IMR-90 (cell line): ENCODE measurements around the gene GABRA1. TPM values are rescaled to one million over a fixed set of nuclear protein-coding genes. Genes with fewer than 3 reads are reported as not detected.

ENCODE experiments used
- ATAC-seq: fragments of 200-7000 bp; cut with Tn5 transposase; 2 replicates; pipeline ENCODE4 v1.9.1; 2020; ENCODE audit warnings: low read depth, mild to moderate bottlenecking, moderate library complexity
- BruUV-seq: library from RNA; stranded (reverse); fragments of 400-500 nt; replicated peaks from 2 replicates; lab custom pipeline; 2021; lab: Mats Ljungman, UMichigan
- CTCF ChIA-PET: fragments of 300-600 bp; formaldehyde crosslinking; extraction: SDS; loops from one replicate; lab custom pipeline; 2021; ENCODE audit warnings: antibody characterized with exemption; lab: Yijun Ruan, JAX
- POLR2A ChIA-PET: fragments of 300-600 bp; sonication (Branson Sonifier 250); formaldehyde crosslinking; loops from one replicate; lab custom pipeline; 2022; ENCODE audit warnings: antibody characterized with exemption; ENCODE audit not compliant: unreplicated experiment; lab: Charles Lee
- DNase-seq: peaks from one replicate; pipeline ENCODE4 v3.0.0; 2013
- H2AFZ ChIP-seq: replicated peaks from 2 replicates; pipeline ENCODE3; 2013; ENCODE audit warnings: low read length, mild to moderate bottlenecking; ENCODE audit not compliant: poor library complexity
- H2AK5ac ChIP-seq: 2 replicates; pipeline ENCODE4 v1.6.1; 2013; ENCODE audit warnings: low read depth, low read length, inconsistent platforms
- H2AK9ac ChIP-seq: replicated peaks from 2 replicates; pipeline ENCODE3; 2013; ENCODE audit warnings: mild to moderate bottlenecking, low read depth, low read length, moderate library complexity; ENCODE audit not compliant: poor library complexity
- H2BK120ac ChIP-seq: 2 replicates; pipeline ENCODE4 v1.6.1; 2013; ENCODE audit warnings: low read depth, low read length, inconsistent platforms
- H2BK15ac ChIP-seq: 3 replicates; pipeline ENCODE4 v1.6.1; 2013; ENCODE audit warnings: low read depth, low read length, inconsistent platforms
- H2BK20ac ChIP-seq: 2 replicates; pipeline ENCODE4 v1.6.1; 2013; ENCODE audit warnings: low read depth, mild to moderate bottlenecking, inconsistent platforms, low read length, moderate library complexity
- H2BK5ac ChIP-seq: 2 replicates; pipeline ENCODE4 v1.6.1; 2013; ENCODE audit warnings: mild to moderate bottlenecking, low read depth, low read length, inconsistent platforms; ENCODE audit not compliant: poor library complexity, severe bottlenecking
- H3K14ac ChIP-seq: replicated peaks from 2 replicates; pipeline ENCODE4 v1.6.1; 2013; ENCODE audit warnings: low read depth, low read length, inconsistent platforms
- H3K18ac ChIP-seq: 2 replicates; pipeline ENCODE4 v1.6.1; 2013; ENCODE audit warnings: low read depth, low read length, control low read depth
- H3K23ac ChIP-seq: 2 replicates; pipeline ENCODE4 v1.6.1; 2013; ENCODE audit warnings: low read depth, low read length, inconsistent platforms
- H3K27ac ChIP-seq: 2 replicates; pipeline ENCODE4 v1.5.1; 2013; ENCODE audit warnings: mild to moderate bottlenecking, control low read depth, low read length; ENCODE audit not compliant: insufficient read depth
- H3K27me3 ChIP-seq: 2 replicates; pipeline ENCODE4 v1.6.1; 2013; ENCODE audit warnings: low read length; ENCODE audit not compliant: control insufficient read depth, insufficient read depth
- H3K36me3 ChIP-seq: 2 replicates; pipeline ENCODE4 v1.6.1; 2013; ENCODE audit warnings: low read length, mixed read lengths; ENCODE audit not compliant: control insufficient read depth, insufficient read depth
- H3K4ac ChIP-seq: 2 replicates; pipeline ENCODE4 v1.6.1; 2013; ENCODE audit warnings: low read depth, low read length, inconsistent platforms
- H3K4me1 ChIP-seq: 2 replicates; pipeline ENCODE4 v1.6.1; 2013; ENCODE audit warnings: low read length, mixed read lengths; ENCODE audit not compliant: control insufficient read depth, insufficient read depth
- H3K4me2 ChIP-seq: 2 replicates; pipeline ENCODE4 v1.6.1; 2013; ENCODE audit warnings: low read depth, mild to moderate bottlenecking, control low read depth, low read length, moderate library complexity
- H3K4me3 ChIP-seq: 2 replicates; pipeline ENCODE4 v1.5.1; 2013; ENCODE audit warnings: low read depth, mild to moderate bottlenecking, control low read depth, low read length, moderate library complexity; ENCODE audit not compliant: insufficient read depth
- H3K56ac ChIP-seq: 2 replicates; pipeline ENCODE4 v1.6.1; 2013; ENCODE audit warnings: low read length, inconsistent platforms; ENCODE audit not compliant: insufficient read depth; ENCODE audit errors: extremely low read depth
- H3K79me1 ChIP-seq, 2 experiments: 2 replicates each; pipeline ENCODE4 v1.6.1; 2013; ENCODE audit warnings: low read length in 2 of 2, inconsistent platforms in 1 of 2, low read depth in 1 of 2
- H3K9ac ChIP-seq: 2 replicates; pipeline ENCODE4 v1.6.1; 2013; ENCODE audit warnings: low read depth, low read length, control low read depth
- H3K9me1 ChIP-seq: 2 replicates; pipeline ENCODE4 v1.6.1; 2013; ENCODE audit warnings: low read length, inconsistent platforms; ENCODE audit not compliant: insufficient read depth
- H3K9me3 ChIP-seq: 2 replicates; pipeline ENCODE4 v1.6.1; 2013; ENCODE audit warnings: low read length; ENCODE audit not compliant: control insufficient read depth, insufficient read depth
- H4K20me1 ChIP-seq: 2 replicates; pipeline ENCODE4 v1.6.1; 2013; ENCODE audit warnings: low read length, inconsistent platforms; ENCODE audit not compliant: insufficient read depth
- H4K5ac ChIP-seq: 2 replicates; pipeline ENCODE4 v1.6.1; 2013; ENCODE audit warnings: mild to moderate bottlenecking, low read depth, low read length, control low read depth
- H4K8ac ChIP-seq, 2 experiments: 2 replicates each; pipeline ENCODE4 v1.6.1; 2013; ENCODE audit warnings: low read depth in 2 of 2, low read length in 2 of 2, control low read depth in 1 of 2, inconsistent platforms in 1 of 2
- H4K91ac ChIP-seq: 2 replicates; pipeline ENCODE4 v1.6.1; 2013; ENCODE audit warnings: low read depth, low read length, inconsistent platforms; ENCODE audit not compliant: insufficient read depth
- BHLHE40 ChIP-seq: fragments of 150-350 bp; IDR thresholded peaks from 2 replicates; pipeline ENCODE4 v1.6.1; 2016; ENCODE audit warnings: mild to moderate bottlenecking, low read depth, low read length
- CHD1 ChIP-seq: IDR thresholded peaks from 2 replicates; pipeline ENCODE4 v1.6.1; 2012; ENCODE audit warnings: low read depth, low read length, improper control_type of control experiment
- MXI1 ChIP-seq: IDR thresholded peaks from 2 replicates; pipeline ENCODE4 v1.6.1; 2012; ENCODE audit warnings: low read depth, mild to moderate bottlenecking, low read length, moderate library complexity, borderline replicate concordance
- NFE2L2 ChIP-seq: fragments of 150-350 bp; IDR thresholded peaks from 2 replicates; pipeline ENCODE4 v1.6.1; 2016; ENCODE audit warnings: low read depth, mild to moderate bottlenecking, low read length
- POLR2A ChIP-seq: IDR thresholded peaks from 2 replicates; pipeline ENCODE4 v1.6.1; 2012; ENCODE audit warnings: mild to moderate bottlenecking, low read depth, low read length
- RAD21 ChIP-seq: IDR thresholded peaks from 2 replicates; pipeline ENCODE4 v1.6.1; 2012; ENCODE audit warnings: low read length, improper control_type of control experiment
- RCOR1 ChIP-seq: IDR thresholded peaks from 2 replicates; pipeline ENCODE4 v1.6.1; 2012; ENCODE audit warnings: mild to moderate bottlenecking, low read length, improper control_type of control experiment; ENCODE audit not compliant: insufficient replicate concordance
- RFX5 ChIP-seq: IDR thresholded peaks from 2 replicates; pipeline ENCODE4 v1.8.0; 2012; ENCODE audit warnings: low read depth, mild to moderate bottlenecking, low read length, moderate library complexity
- SMC3 ChIP-seq: fragments of 150-350 bp; IDR thresholded peaks from 2 replicates; pipeline ENCODE4 v1.6.1; 2016; ENCODE audit warnings: low read depth, mild to moderate bottlenecking, antibody characterized with exemption, low read length, moderate library complexity
- WGBS, 2 experiments: methylation state at CpG; one replicate each; pipeline versions ENCODE4 v1.1.5 to v1.1.7; 2013; ENCODE audit warnings: missing lambda C conversion rate in 2 of 2; ENCODE audit not compliant: insufficient read length in 1 of 2; ENCODE audit errors: extremely low coverage in 2 of 2; 5-methylcytosine and 5-hydroxymethylcytosine counted together
- dilution Hi-C: fragments of 300-500 bp; cut with HindIII; formaldehyde crosslinking; loops from one replicate; pipeline ENCODE4 v1.14.3; 2018; ENCODE audit warnings: low sequenced_read_pairs; ENCODE audit not compliant: unreplicated experiment
- in situ Hi-C: fragments of 300-500 bp; cut with MboI; formaldehyde crosslinking; loops from 3 replicates; pipeline ENCODE4 v1.14.3; 2019; ENCODE audit warnings: low sequenced_read_pairs, inconsistent platforms, mixed read lengths
- intact Hi-C: fragments of 100-400 bp; cut with micrococcal nuclease; formaldehyde crosslinking; loops from 2 replicates; pipeline ENCODE4 v1.10.0; 2022
- polyA plus RNA-seq, 3 experiments: library from polyadenylated mRNA; depleted of rRNA; stranded (reverse); fragments of >200 nt; gene quantifications; 2 replicates each; pipeline ENCODE4 v1.2.3, GENCODE V29; 2012; ENCODE audit warnings: low replicate concordance in 1 of 3
- total RNA-seq: library from RNA; depleted of rRNA; stranded (reverse); fragments of >200 nt; gene quantifications from 2 replicates; pipeline ENCODE4 v1.2.3, GENCODE V29; 2012
- TF ChIP-seq, protein P1 (sequence below): fragments of 150-350 bp; IDR thresholded peaks from 2 replicates; pipeline ENCODE4 v1.6.1; 2016; ENCODE audit warnings: low read depth, mild to moderate bottlenecking, low read length, moderate library complexity, borderline replicate concordance
- TF ChIP-seq, protein P2 (sequence below): conservative IDR thresholded peaks from 2 replicates; pipeline ENCODE4 v1.5.1; 2012; ENCODE audit warnings: mild to moderate bottlenecking, low read depth, low read length, improper control_type of control experiment
- TF ChIP-seq, protein P3 (sequence below): fragments of 150-350 bp; IDR thresholded peaks from 2 replicates; pipeline ENCODE4 v1.6.1; 2017; ENCODE audit warnings: mild to moderate bottlenecking, antibody characterized with exemption, low read length, low read depth

GABRA1 gene
- total and polyA plus RNA-seq, 2 of the 4 experiments (the other 2 are of a cell fraction): not detected

DNA sequence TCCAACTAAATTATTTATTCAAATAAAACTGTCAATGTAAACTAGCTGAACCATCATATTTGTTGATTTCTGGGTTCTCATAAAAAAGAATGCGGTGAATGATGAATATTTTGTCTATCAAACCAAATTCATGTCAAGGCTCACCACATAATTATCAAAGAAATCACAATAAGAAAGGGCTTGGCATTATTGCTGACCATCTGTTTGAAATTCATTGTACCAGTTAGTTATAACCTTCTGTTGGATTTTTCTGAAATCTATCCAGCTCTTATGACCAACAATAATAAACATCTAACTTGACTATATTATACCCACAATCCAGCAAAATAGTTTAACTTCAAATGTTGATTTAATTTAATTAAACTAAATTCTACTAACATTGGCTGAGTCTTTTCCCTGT is 53.1 kb downstream of the GABRA1 start:
- Histone ChIP-seq H3K27me3 (no peaks in the 10 kb centered on the region), H3K4me3 (no peak overlapping the region), H2BK15ac (no peak overlapping the region), H2AK5ac (no peak overlapping the region), H2BK20ac (no peak overlapping the region), H2AFZ (no peak overlapping the region), H3K9ac (no peak overlapping the region), H4K20me1 (no peaks in the 10 kb centered on the region), H4K5ac (no peak overlapping the region), H4K91ac (no peak overlapping the region), H2BK120ac (no peak overlapping the region), H2AK9ac (no peak overlapping the region), H3K18ac (no peak overlapping the region), H3K14ac (no peak overlapping the region), H3K36me3 (no peaks in the 10 kb centered on the region), H3K27ac (no peak overlapping the region), H3K79me1 (no peaks in the 10 kb centered on the region), H3K9me3 (peaks cover 3% of the 10 kb centered on the region; the same call in 1 of the 2 replicates), H3K4me1 (no peaks in the 10 kb centered on the region), H4K8ac (no peak overlapping the region), H3K23ac (no peak overlapping the region), H3K56ac (no peak overlapping the region), H3K9me1 (no peaks in the 10 kb centered on the region), H2BK5ac (no peak overlapping the region), H3K4me2 (no peak overlapping the region), H3K4ac (no peak overlapping the region)
- no CpG with 5 or more reads among the region's 1 CpG for WGBS, 2 experiments
- no TSS peak for BruUV-seq
- ChIA-PET CTCF (no interaction called here), POLR2A (no interaction called here)
- in situ Hi-C loops (no loop called here), intact Hi-C loops (no loop called here), dilution Hi-C loops (no loop called here)
- ATAC-seq: no peak
- TF ChIP-seq, protein P1, sequence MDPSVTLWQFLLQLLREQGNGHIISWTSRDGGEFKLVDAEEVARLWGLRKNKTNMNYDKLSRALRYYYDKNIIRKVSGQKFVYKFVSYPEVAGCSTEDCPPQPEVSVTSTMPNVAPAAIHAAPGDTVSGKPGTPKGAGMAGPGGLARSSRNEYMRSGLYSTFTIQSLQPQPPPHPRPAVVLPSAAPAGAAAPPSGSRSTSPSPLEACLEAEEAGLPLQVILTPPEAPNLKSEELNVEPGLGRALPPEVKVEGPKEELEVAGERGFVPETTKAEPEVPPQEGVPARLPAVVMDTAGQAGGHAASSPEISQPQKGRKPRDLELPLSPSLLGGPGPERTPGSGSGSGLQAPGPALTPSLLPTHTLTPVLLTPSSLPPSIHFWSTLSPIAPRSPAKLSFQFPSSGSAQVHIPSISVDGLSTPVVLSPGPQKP: no peak
- TF ChIP-seq NFE2L2 (no peak), BHLHE40 (no peak), CHD1 (no peak), SMC3 (no peak), RCOR1 (no peak), RAD21 (no peak), POLR2A (no peak), MXI1 (no peak), RFX5 (no peak)
- TF ChIP-seq, protein P2, sequence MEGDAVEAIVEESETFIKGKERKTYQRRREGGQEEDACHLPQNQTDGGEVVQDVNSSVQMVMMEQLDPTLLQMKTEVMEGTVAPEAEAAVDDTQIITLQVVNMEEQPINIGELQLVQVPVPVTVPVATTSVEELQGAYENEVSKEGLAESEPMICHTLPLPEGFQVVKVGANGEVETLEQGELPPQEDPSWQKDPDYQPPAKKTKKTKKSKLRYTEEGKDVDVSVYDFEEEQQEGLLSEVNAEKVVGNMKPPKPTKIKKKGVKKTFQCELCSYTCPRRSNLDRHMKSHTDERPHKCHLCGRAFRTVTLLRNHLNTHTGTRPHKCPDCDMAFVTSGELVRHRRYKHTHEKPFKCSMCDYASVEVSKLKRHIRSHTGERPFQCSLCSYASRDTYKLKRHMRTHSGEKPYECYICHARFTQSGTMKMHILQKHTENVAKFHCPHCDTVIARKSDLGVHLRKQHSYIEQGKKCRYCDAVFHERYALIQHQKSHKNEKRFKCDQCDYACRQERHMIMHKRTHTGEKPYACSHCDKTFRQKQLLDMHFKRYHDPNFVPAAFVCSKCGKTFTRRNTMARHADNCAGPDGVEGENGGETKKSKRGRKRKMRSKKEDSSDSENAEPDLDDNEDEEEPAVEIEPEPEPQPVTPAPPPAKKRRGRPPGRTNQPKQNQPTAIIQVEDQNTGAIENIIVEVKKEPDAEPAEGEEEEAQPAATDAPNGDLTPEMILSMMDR: no peak
- TF ChIP-seq, protein P3, sequence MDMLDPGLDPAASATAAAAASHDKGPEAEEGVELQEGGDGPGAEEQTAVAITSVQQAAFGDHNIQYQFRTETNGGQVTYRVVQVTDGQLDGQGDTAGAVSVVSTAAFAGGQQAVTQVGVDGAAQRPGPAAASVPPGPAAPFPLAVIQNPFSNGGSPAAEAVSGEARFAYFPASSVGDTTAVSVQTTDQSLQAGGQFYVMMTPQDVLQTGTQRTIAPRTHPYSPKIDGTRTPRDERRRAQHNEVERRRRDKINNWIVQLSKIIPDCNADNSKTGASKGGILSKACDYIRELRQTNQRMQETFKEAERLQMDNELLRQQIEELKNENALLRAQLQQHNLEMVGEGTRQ: no peak
- no peak for DNase-seq
